HS-27A (cell line): Measurements from ENCODE around the gene IFNL3.
"Not testable (repeated sequence)": the region's sequence is repeated elsewhere in the genome, so short reads cannot be mapped to it uniquely, and the experiment has no call there.

ENCODE experiments used
- DNase-seq: peaks from one replicate; pipeline ENCODE4 v3.0.0-alpha.2; 2012; ENCODE audit warnings: low read depth, missing footprints

IFNL3 gene

DNA sequence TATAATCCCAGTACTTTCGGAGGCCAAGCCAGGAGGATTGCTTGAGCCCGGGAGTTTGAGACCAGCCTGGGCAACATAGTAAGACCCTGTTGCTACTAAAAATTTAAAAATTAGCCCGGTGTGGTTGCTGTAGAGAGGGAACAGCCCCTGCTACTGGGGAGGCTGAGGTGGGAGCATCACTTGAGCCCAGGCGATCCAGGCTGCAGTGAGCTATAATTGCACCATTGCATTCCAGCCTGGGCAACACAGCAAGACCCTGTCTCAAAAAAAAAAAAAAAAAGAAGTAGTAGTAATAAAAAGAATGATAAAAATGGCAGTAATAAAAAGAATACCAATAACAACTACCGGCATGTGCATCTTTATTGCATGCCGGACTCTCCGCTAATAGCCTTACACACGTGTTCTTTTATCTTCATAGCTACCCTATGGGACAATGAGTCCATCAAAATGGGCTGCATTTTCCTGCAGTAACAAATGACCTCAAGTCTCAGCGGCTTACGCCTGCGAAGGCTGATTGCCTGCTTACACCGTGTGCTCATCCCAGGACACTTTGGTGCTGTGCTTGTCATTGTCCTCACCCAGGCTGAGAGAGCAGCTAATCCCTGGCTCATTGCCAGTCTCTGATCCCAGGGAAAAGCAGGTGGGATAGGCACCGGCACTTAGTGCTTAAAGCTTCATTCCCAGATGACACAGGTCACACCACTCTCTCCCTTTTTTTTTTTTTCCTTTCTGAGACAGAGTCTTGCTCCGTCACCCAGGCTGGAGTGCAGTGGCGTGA lies 26.4 kb downstream of the IFNL3 start:
- DNase-seq, result no peak

- DNase-seq, result no peak
Observed at GRCh38 chr19:39217094-39217493, 27.7 kb downstream of the IFNL3 start.

DNA sequence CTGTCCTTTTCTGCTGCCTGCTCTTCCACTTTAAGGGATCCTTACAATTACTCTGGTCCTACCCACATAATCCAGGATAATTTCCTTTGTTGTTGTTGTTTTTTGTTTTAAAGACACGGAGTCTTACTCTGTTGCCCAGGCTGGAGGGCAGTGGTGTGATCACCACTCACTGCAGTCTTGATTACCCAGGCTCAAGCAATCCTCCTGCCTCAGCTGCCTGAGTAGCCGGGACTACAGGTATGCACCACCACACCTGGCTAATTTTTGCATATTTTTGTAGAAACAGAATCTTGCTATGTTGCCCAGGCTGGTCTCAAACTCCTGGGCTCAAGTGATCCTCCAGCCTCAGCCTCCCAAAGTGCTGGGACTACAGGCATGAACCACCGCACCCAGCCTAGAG lies 29.5 kb downstream of the IFNL3 start:
- not testable (repeated sequence) for DNase-seq

GRCh38 chr19:39212375-39212742 lies 32.4 kb downstream of the IFNL3 start:
- peak; percentile 7 for DNase-seq

DNA sequence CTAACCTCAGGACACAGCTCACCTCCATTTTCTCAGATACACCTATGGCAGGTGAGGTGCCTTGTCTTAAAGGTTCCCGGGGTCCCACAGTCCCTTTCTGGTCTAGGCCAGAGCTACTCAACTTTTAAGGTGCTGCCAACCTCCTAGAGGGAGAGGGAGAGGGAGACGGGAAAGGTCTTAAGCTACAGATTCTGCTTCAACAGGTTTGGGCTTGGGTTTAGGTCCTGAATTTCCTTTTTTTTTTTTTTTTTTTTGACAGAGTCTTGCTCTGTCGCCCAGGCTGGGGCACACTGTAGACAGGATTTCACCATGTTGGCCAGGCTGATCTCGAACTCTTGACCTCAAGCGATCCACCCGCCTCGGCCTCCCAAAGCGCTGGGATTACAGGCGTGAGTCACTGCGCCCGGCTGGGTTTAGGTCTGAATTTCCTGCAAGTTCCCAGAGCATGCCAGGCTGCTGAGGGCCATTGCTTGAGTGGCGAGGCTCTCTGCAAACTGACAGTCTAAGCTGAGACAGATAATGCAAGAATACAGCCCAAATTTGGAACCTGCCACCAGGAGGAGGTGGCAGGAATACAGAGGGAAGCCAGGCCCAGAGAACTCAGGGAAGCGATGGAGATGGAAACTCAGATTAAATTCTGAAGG lies 33.0 kb downstream of the IFNL3 start:
- peak; percentile 20 for DNase-seq

- DNase-seq, result no peak
Observed at GRCh38 chr19:39209196-39209595, 35.6 kb downstream of the IFNL3 start.

- no peak for DNase-seq
Observed at GRCh38 chr19:39208175-39208795, 36.5 kb downstream of the IFNL3 start.

GRCh38 chr19:39207293-39207836 lies 37.4 kb downstream of the IFNL3 start:
- DNase-seq, result no peak

GRCh38 chr19:39206122-39206521 lies 38.7 kb downstream of the IFNL3 start:
- no peak for DNase-seq

DNA sequence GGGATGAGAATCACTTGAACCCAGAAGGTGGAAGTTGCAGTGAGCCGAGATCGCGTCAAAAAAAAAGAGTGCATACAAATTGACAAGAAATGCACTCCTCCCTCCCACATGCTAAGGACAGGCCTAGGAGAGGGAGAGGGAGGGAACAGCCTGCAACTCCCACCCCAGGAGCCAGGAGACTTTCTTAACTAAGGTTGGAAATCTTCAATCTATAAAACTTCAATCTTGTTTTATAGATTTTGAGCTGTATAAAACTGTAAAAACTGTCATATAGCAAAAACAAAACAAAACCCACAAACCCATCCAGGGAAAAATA lies 39.4 kb downstream of the IFNL3 start:
- DNase-seq, result no peak

DNA sequence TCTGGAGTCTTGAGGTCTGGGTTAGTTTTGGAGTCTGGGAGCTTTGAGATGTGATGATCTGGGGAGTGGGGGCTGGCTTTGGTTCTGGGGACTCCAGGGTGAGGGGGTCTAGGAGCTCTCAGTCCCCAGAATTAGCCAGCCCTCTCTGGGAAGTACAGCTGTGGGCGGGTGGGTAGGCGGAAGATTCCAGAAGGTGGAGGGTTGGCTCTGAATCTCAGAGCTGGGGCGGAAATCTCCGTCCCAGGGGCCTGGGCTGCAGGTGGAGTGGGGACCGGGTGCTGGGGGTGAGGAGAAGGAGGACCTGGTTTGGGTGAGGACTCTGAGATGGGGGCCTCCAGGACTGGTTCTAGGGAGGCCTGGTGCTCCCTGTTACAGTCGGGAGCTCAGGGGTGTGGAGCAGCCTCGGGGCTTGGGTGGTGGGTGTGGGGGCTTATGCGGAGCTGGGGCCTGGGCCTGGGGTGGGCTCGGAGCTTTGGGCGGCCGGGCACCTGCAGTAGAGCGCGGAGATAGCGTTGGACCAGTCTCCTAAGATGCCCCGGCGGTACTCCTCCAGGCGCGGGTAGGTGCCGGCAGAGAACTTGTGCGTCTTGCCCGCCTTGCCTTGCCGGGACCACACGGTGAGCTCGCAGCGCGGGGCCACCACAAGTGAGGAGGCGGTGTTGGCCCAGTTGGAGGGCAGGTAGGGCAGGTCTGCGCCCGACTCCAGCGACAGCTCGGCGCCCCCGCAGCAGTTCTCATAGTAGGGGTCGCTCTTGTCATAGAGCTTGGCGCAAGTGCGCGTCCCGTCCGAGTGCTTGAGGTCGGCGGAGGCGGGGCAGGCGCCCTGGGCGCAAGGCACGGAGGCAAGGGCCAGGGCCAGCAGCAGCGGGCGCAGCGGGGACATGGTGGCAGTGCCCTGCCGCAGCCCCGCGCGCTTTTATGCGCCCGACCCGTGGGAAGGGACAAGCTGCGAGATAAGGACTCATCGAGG lies 41.1 kb downstream of the IFNL3 start, which contains the start of gene SYCN:
SYCN (minus strand) TSS at position 892 of the 970 bp plus-strand sequence; CDS start at position 883, 9 bp downstream.
- DNase-seq, result no peak

DNA sequence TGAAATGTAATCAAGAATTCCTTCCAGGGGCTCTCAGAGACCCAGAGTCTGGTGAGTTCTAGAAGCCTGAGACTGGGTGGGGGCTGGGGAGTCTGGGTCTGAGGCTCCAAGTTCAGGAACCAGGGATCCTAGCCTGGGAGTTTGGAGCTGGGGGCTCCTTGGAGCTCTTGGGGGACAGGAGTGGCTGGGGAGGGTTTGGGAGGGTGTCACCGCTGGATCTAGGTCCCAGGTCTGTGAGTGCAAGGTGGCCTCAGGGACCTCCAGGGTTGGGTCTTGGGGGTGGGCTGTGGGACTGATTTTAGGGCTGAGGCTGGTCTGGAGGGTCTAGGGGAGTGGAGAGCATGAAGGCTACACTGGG lies 41.8 kb downstream of the IFNL3 start:
- DNase-seq, result no peak

DNA sequence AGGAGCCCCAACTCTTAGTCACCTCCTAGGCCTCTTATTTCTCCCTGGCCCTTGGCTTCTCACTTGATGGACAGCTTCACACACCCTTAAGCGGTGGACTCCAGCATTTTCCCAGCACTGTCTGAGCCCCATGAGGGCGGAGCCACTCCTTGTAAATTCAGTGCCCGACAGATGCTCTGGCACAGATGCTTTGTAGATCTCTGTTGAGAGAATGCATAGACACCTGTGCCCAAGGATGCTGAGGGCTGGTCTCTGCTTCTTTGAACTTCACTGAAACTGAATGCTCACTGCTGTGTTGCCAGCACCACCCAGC lies 44.0 kb downstream of the IFNL3 start:
- DNase-seq, result no peak

GRCh38 chr19:39200066-39200802 lies 44.6 kb downstream of the IFNL3 start:
- no peak for DNase-seq

GRCh38 chr19:39199025-39199424 lies 45.8 kb downstream of the IFNL3 start:
- peak; percentile 14 for DNase-seq

DNA sequence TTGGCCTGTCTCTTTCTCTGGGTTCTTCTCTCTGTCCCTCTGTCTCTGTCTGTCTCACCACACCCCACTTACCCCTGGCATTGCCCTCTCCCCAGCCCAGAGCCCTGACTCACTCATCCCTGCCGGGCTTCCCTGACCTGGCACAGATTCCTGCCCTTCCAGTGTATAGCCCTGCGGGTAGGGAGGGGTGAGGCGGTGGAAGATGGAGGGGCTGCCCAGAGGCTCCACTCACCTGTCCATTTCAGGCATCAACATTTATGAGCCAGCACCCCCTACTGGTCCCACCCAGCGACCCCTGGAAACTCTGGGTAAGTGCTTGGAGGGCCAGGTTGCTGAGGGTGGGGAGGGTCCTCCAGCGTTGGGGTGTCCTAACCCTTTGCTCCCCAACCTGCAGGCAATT lies 47.0 kb downstream of the IFNL3 start:
- no peak for DNase-seq

GRCh38 chr19:39196860-39197562 lies 47.8 kb downstream of the IFNL3 start, which contains the start of gene NCCRP1:
Gene NCCRP1 (plus strand): TSS chr19:39196964. CDS start chr19:39196983, 19 bp downstream.
- DNase-seq, result no peak

DNA sequence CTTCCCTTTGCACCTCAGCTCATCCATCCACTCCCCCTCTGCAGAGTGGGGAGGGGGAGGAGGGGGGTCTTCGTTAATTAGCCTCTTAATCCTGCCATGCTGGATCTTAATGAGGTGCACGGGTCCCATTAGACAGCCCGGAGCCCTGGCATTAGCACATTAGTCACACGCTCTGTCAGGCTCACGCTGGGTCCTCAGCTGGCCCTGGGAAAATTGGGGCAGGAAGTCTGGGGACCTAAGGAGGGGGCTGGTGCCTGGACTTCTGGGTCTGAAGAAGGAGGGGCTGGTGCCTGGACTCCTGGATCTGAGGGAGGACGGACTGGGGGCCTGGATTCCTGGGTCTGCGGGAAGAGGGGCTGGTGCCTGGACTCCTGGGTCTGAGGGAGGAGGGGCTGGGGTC lies 48.5 kb downstream of the IFNL3 start:
- no peak for DNase-seq

GRCh38 chr19:39195755-39196154 lies 49.1 kb downstream of the IFNL3 start:
- DNase-seq, result no peak

- no peak for DNase-seq
Observed at GRCh38 chr19:39194832-39195542, 49.8 kb downstream of the IFNL3 start.
